Activated T-helper 2 cell treated with anti-CD3 and anti-CD28 coated beads, Interferon-gamma antibody, Interleukin-2, Interleukin-4, amounts not matched to agents 10 μg/mL and 5 μg/mL and 100 μg/mL, durations not matched to agents 14 hours and 24 hours and 36 hours (primary cell): ENCODE measurements around the gene SLCO3A1. TPM values are rescaled to one million over a fixed set of nuclear protein-coding genes. Genes with fewer than 3 reads are reported as not detected.

Source experiments
- DNase-seq: peaks from one replicate; pipeline ENCODE4 v3.0.0; 2021; ENCODE audit warnings: low spot score
- H3K27ac Mint-ChIP-seq: one replicate; pipeline ENCODE4 v1.8.0; 2021; ENCODE audit warnings: mixed read lengths
- H3K27me3 Mint-ChIP-seq: one replicate; pipeline ENCODE4 v1.8.0; 2021; ENCODE audit warnings: low read depth, mixed read lengths
- H3K36me3 Mint-ChIP-seq: one replicate; pipeline ENCODE4 v1.8.0; 2021; ENCODE audit warnings: low read depth, mixed read lengths
- H3K4me1 Mint-ChIP-seq: one replicate; pipeline ENCODE4 v1.8.0; 2021; ENCODE audit warnings: low read depth, mixed read lengths
- H3K4me3 Mint-ChIP-seq: one replicate; pipeline ENCODE4 v1.8.0; 2021; ENCODE audit warnings: low read depth, mild to moderate bottlenecking, moderate library complexity, mixed read lengths
- H3K9me3 Mint-ChIP-seq: one replicate; pipeline ENCODE4 v1.8.0; 2021; ENCODE audit warnings: mixed read lengths
- intact Hi-C: fragments of 100-400 bp; cut with micrococcal nuclease; formaldehyde crosslinking; loops from one replicate; pipeline ENCODE4 v1.15.1; 2023
- total RNA-seq: library from RNA; stranded (reverse); gene quantifications from 2 replicates; pipeline ENCODE4 v1.2.3, GENCODE V29; 2022

Gene SLCO3A1
- total RNA-seq, 1 donor from 2014 or later = 26.3 TPM

DNA sequence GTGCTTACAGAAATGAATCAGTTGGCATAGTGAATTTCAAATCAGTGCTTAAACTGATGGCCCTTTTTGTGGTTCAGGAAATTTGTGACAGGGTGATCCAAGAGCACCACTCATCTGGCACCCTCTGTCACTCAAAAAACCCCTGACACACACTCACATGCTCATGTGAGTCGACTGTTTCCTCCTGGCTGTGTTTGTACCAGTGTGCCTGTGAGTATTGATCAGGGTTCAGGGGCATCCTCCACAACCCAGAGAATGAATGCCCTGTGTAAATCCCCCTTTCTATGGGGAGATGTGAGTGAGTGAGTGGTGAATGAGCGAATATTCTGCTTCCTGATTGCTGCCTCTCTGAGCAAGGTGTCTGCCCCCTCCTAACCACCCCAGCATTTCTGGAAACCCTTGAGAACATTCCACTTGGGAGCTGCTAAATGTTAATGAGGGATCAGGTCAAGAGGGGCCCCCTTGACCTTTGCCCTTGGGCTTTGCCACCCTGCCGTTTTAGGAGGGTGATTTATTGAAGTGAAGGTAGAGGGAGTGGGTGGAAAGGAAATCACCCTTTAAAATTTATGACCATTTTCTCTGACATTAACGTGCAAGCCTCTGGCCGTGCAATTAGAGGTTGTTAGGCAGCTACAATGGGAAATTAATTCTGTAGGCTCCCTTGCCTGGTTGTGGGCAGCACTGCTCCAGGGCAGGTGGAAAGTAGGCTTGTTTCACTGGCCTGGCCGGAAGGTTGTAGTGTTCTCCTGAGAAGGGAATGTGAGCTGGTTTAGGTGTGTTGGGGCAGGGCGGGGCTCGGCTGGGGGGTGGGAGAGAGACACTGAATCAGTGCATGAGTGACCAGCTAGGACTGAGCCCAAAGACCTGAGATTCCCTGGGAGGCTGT, 87.2 kb downstream of the SLCO3A1 start:
- H3K9me3 Mint-ChIP-seq = no peaks in the 10 kb centered on the region
- H3K27ac Mint-ChIP-seq = no peak overlapping the region
- H3K36me3 Mint-ChIP-seq = no peaks in the 10 kb centered on the region
- no peak overlapping the region for H3K4me3 Mint-ChIP-seq
- no peaks in the 10 kb centered on the region for H3K27me3 Mint-ChIP-seq
- no peak for DNase-seq
- intact Hi-C loops = loop anchor here (5.0 to 10.0 kb wide), 2 partner anchors 83 to 636 kb away; no protein-coding TSS in a partner anchor
- H3K4me1 Mint-ChIP-seq = peaks cover 30% of the 10 kb centered on the region

DNA sequence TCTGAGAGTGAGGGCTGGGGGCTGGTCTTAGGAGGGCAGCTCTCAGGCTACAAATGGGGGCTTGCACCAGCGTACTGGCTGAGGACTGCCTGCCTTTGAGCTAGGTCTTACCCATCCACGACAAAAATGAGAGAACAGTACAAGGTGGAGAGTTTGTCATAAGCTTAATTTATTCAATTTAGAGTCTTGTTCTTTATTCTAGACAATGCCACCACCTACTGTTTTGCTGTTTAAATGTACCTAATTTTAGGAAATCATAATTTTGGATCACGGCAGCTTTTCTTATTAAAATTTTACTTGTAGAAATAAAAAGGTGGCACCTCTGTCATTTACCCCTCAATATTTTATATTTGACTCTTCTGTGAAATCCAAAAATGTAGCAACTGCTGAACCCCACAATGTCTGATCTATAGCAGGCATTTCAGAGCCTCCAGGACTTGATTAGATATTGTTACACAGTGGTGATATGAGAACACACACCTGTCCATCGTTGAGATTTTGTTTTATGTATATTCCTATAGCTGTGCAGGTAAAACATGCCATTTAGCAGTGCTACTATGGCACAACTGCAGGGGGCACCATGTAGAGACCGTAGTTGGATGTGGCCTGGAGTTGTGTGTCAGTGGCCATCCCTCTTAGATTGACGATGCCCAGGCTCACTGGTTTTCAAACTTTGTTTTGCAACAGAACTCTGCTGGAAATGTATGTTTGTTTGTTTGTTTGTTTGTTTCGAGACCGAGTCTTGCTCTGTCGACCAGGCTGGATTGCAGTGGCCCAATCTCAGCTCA, 88.6 kb downstream of the SLCO3A1 start:
- DNase-seq = no peak
- H3K4me3 Mint-ChIP-seq = no peak overlapping the region

DNA sequence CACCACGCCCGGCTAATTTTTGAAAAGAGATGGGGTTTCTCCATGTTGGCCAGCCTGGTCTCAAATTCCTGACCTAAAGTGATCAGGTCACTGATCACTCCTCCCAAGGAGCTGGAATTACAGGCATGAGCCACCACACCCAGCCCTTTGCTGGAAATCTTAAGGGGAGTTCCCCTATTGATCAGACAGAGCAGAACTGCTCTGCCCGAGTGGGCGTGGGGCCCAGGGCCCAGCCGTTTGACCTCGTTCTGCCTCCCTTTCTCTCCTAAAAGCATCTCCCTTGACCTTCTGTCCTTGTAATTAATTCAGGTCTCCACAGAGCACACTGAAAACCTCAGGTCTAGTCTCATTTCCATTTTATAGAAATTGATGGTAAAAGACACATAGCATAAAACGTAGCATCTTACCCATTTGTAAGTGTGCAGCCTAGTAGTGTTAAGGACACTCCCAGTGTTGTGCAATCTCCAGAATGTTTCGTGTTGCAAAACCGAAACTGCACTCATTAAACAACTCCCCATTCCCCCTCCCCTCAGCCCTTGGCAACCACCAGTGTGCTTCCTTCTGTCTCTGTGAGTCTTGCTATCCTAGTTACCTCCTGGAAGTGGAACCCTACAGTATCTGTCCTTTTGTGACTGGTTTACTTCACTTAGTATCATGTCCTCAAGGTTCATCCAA, 89.3 kb downstream of the SLCO3A1 start:
- no peak overlapping the region for H3K4me3 Mint-ChIP-seq
- H3K27ac Mint-ChIP-seq = peak overlapping the region; percentile 65
- H3K27me3 Mint-ChIP-seq = no peaks in the 10 kb centered on the region
- no peaks in the 10 kb centered on the region for H3K36me3 Mint-ChIP-seq
- DNase-seq = peak; percentile 52
- intact Hi-C loops = loop anchor here (5.0 to 10.0 kb wide), 2 partner anchors 86 to 638 kb away; no protein-coding TSS in a partner anchor
- no peaks in the 10 kb centered on the region for H3K9me3 Mint-ChIP-seq
- H3K4me1 Mint-ChIP-seq = peaks cover 39% of the 10 kb centered on the region

More for the DNA sequence above, 88.6 kb downstream of the SLCO3A1 start:
- no peaks in the 10 kb centered on the region for H3K9me3 Mint-ChIP-seq
- no peak overlapping the region for H3K27ac Mint-ChIP-seq
- no peaks in the 10 kb centered on the region for H3K36me3 Mint-ChIP-seq
- no peaks in the 10 kb centered on the region for H3K27me3 Mint-ChIP-seq
- H3K4me1 Mint-ChIP-seq = peaks cover 32% of the 10 kb centered on the region
- intact Hi-C loops = loop anchor here (5.0 to 10.0 kb wide), 2 partner anchors 85 to 637 kb away; no protein-coding TSS in a partner anchor

DNA sequence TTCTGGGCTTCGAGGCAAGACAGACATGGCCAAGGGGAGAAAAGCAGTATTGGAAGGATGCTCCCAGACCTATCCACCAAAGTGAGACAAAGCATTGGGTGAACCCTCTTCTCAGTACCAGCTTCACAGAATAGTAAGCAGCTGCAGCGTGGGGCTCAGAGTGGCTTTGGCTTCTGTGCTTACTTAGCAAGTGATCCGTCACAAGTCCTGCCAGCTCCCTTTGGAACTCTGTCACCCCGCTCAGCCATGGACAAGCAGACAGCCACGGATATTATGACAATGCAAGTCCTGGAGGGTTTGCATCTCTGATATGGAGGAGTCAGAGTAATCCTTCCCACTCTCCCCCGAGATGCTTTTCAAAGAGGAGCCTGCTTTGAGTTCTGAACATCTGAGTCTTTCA, 90.8 kb downstream of the SLCO3A1 start:
- DNase-seq = no peak
- no peaks in the 10 kb centered on the region for H3K27me3 Mint-ChIP-seq
- H3K4me1 Mint-ChIP-seq = peaks cover 37% of the 10 kb centered on the region
- H3K27ac Mint-ChIP-seq = no peak overlapping the region
- H3K36me3 Mint-ChIP-seq = no peaks in the 10 kb centered on the region
- intact Hi-C loops = loop anchor here (5.0 to 10.0 kb wide), 2 partner anchors 87 to 640 kb away; no protein-coding TSS in a partner anchor
- H3K4me3 Mint-ChIP-seq = no peak overlapping the region
- H3K9me3 Mint-ChIP-seq = no peaks in the 10 kb centered on the region

DNA sequence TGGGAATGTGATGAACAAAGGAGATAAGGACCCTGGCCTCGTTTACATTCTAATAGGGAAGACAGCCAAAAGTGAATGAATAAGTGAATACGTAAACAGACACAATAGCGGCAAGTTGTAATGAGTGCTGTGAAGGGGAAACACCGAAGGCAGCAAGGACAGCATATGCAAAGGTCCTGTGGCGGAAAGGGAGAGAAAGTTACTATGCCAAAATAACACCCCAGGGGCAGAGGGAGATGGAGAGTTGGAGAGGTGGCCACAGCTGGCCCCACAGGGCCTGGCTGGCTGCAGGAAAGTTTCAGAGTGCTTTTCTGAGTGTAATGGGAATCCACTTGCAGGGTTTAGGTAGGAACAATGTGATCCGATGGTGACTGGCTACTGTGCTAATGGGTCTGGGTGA, 91.9 kb downstream of the SLCO3A1 start:
- no peak for DNase-seq
- Mint-ChIP-seq H3K27ac (no peak overlapping the region), H3K9me3 (no peaks in the 10 kb centered on the region), H3K36me3 (no peaks in the 10 kb centered on the region), H3K4me3 (no peak overlapping the region), H3K27me3 (no peaks in the 10 kb centered on the region), H3K4me1 (peaks cover 36% of the 10 kb centered on the region)
- intact Hi-C loops = loop anchor here (10.0 kb wide), 1 partner anchor 641 kb away; no protein-coding TSS in a partner anchor

DNA sequence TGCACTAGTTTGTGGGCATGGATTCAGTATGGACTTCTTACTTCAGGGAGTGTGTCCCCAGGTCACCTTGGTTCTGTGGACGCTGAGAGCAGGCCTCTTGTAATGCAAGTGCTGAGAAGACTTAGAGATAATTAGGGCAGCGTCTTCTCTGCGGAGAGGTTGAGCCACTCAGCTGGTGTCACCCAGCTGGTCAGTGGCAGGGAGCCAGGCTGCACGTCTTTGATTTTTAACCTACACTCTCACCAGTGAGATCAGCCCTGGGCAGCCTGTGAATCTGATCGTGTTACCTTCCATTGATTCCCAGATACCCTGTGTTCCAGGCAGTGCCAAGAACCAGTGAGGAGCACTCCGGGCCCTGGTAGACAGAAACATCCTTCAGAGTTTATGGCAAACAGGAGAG, 92.6 kb downstream of the SLCO3A1 start:
- intact Hi-C loops = loop anchor here (10.0 kb wide), 1 partner anchor 641 kb away; no protein-coding TSS in a partner anchor
- no peak for DNase-seq
- Mint-ChIP-seq H3K27ac (no peak overlapping the region), H3K36me3 (no peaks in the 10 kb centered on the region), H3K4me1 (peaks cover 31% of the 10 kb centered on the region), H3K9me3 (no peaks in the 10 kb centered on the region), H3K27me3 (no peaks in the 10 kb centered on the region), H3K4me3 (no peak overlapping the region)

DNA sequence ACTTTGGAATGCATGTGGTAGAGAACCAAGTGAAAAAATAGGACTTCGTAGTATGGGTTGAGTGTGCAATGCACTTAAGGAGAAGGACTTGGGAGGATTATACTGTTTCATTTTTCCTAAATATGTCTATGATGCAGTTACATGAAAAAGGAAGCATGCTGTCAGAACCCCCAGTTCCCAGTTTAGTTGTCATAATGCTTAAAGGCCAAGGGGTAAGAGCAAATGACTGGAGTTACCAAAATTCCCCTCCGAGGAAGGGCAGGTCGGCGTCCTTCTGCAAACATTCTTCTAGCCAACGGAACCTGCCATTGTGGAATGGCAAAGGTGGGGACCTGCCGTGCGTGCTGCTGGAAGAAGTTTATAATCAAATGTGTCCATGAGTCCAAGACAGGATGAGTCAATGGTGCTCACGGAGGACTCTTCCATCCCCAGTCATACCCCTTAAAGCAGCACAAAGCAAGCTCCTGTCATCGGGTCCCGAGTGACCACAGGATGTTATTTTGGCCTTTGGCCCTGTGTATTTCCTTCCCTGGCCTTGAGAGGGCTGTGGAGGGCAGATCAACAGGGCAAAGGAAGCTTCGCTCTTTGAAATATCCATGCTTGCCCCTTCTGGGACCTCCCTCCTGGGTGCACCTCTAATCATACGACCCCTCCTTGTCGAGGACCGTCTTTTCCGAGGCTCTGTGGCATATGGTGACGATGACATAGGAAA, 93.2 kb downstream of the SLCO3A1 start:
- Mint-ChIP-seq H3K27ac (no peak overlapping the region), H3K4me1 (peaks cover 32% of the 10 kb centered on the region), H3K9me3 (no peaks in the 10 kb centered on the region), H3K4me3 (no peak overlapping the region), H3K36me3 (no peaks in the 10 kb centered on the region), H3K27me3 (no peaks in the 10 kb centered on the region)
- intact Hi-C loops = loop anchor here (10.0 kb wide), 1 partner anchor 642 kb away; no protein-coding TSS in a partner anchor
- DNase-seq = no peak

DNA sequence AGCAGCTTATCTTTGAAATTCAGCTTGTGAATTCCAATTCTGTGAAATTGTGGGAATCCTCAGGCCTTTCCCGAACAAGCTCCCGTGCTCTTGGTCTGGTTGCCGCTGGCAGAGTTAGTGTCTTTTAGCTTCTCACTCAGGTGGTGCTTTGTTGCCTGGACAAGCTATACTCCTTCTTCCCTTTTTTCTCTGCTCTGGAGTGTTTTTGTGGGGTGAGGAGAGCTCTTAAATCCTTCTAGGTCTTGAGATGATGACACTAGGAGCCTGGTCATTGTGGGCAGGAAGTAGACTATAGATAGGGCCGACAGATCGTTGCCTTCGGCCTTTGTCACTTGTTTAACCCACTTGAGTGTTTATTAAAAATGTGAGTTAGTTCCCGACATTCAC, 93.8 kb downstream of the SLCO3A1 start:
- H3K9me3 Mint-ChIP-seq = no peaks in the 10 kb centered on the region
- DNase-seq = no peak
- no peaks in the 10 kb centered on the region for H3K27me3 Mint-ChIP-seq
- no peaks in the 10 kb centered on the region for H3K36me3 Mint-ChIP-seq
- no peak overlapping the region for H3K27ac Mint-ChIP-seq
- intact Hi-C loops = loop anchor here (10.0 kb wide), 1 partner anchor 642 kb away; no protein-coding TSS in a partner anchor
- H3K4me1 Mint-ChIP-seq = peaks cover 34% of the 10 kb centered on the region
- no peak overlapping the region for H3K4me3 Mint-ChIP-seq

DNA sequence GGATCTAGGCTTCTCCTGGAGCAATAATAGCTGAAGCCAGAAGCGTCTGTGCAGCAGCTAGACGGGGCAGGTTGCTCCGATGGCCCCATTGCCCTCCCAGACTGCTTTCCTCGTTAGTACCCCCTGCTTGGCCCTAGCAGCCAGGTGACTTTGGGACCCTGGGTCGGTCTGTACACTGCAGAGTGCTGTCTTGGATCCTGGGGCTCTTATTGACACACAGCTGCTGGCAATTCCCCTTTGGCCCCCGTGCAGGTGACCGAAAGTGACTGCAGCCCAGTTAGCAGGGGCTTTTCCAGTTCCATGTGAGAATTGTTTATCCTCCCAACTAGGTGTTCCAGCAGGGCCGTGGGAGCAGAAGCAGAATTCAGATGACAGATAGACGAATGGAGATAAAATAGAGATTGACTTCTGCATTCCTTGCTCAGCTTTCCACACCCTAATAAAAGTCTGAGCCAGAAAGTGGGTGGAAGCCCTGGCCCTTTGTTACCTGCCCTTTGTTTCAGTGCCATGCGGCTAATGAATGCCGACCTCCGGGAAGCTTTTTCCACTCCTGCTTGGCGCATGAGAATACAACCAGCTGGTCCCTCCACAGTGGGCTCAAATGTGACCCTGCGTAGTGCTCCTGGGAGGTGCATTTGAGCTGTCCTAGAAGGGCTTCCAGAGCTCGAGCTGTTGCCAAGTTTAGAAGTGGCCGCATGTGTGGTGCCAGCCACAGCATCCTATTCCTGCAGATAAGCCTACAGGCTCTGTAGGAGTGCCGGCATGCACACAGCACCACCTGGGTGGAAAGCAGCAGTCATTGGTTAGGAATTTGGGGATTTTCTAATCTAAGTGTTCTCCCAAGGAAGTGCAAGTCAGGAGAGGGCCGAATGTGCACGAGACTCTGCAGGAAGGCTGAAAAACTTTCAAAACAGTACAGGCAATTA, 94.4 kb downstream of the SLCO3A1 start:
- Mint-ChIP-seq H3K27ac (no peak overlapping the region), H3K4me1 (peaks cover 35% of the 10 kb centered on the region), H3K9me3 (no peaks in the 10 kb centered on the region), H3K36me3 (no peaks in the 10 kb centered on the region), H3K27me3 (no peaks in the 10 kb centered on the region), H3K4me3 (no peak overlapping the region)
- intact Hi-C loops = loop anchor here (10.0 kb wide), 1 partner anchor 643 kb away; no protein-coding TSS in a partner anchor
- no peak for DNase-seq

DNA sequence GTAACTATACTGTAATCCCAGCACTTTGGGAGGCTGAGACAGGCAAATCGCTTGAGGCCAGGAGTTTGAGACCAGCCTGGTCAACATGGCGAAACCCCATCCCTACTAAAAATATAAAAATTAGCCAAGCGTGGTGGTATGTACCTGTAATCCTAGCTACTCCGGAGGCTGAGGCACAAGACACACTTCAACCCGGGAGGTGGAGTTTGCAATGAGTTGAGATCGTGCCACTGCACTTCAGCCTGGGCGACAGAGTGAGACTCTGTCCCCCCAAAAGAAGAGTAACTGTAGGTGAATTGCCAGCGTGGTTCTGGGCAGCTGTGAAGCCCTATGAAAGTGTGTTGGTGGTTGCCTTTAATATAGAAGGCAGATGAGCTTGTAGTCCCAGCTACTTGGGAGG, 95.9 kb downstream of the SLCO3A1 start:
- no peak overlapping the region for H3K27ac Mint-ChIP-seq
- H3K36me3 Mint-ChIP-seq = no peaks in the 10 kb centered on the region
- H3K4me1 Mint-ChIP-seq = peaks cover 36% of the 10 kb centered on the region
- intact Hi-C loops = loop anchor here (10.0 kb wide), 1 partner anchor 645 kb away; no protein-coding TSS in a partner anchor
- H3K4me3 Mint-ChIP-seq = no peak overlapping the region
- no peaks in the 10 kb centered on the region for H3K9me3 Mint-ChIP-seq
- H3K27me3 Mint-ChIP-seq = no peaks in the 10 kb centered on the region
- no peak for DNase-seq

DNA sequence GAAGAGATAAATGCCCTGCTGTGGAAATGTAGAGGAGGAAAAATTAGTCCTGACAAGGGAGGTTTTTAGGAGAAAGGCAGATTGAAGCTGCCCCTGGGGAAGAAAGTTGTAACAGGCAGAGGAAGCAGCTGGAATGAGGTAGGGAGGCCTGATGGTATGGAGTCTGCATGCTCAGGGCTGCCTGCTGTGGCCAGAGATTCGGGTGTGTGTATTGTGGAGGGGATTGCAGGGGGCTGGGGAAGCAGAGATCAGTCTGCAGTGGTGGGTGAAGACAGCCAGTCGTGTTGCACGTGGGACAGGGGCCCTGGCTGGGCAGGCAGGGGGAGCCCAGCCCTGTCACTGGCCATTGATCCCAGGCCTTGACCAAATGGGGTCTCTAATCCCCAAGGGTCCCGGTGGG, 96.5 kb downstream of the SLCO3A1 start:
- no peaks in the 10 kb centered on the region for H3K36me3 Mint-ChIP-seq
- no peak overlapping the region for H3K27ac Mint-ChIP-seq
- no peaks in the 10 kb centered on the region for H3K27me3 Mint-ChIP-seq
- no peak overlapping the region for H3K4me3 Mint-ChIP-seq
- intact Hi-C loops = no loop called here
- peaks cover 38% of the 10 kb centered on the region for H3K4me1 Mint-ChIP-seq
- no peaks in the 10 kb centered on the region for H3K9me3 Mint-ChIP-seq
- DNase-seq = no peak
